ENCODE data around the gene LEAP2.
A peak's percentile ranks its signal among the peaks of the same experiment; 100 is the strongest.
"Not testable (repeated sequence)": the region's sequence is repeated elsewhere in the genome, so short reads cannot be mapped to it uniquely, and the experiment has no call there.

Gene LEAP2

GRCh38 chr5:132840896-132841295 lies 32.6 kb upstream of the LEAP2 start:
- no peak for DNase-seq (ENCODE audit: low read depth in 2 of 2)

GRCh38 chr5:132841305-132841704 lies 32.2 kb upstream of the LEAP2 start:
- DNase-seq (ENCODE audit: low read depth in 2 of 2), result no peak

GRCh38 chr5:132848270-132848669 lies 25.2 kb upstream of the LEAP2 start:
- no peak for DNase-seq (ENCODE audit: low read depth in 2 of 2)

GRCh38 chr5:132849347-132849746 lies 24.1 kb upstream of the LEAP2 start:
- DNase-seq (ENCODE audit: low read depth in 2 of 2), result no peak

- no peak for DNase-seq (ENCODE audit: low read depth in 2 of 2)
Measured at GRCh38 chr5:132850066-132850465, 23.4 kb upstream of the LEAP2 start.

GRCh38 chr5:132853323-132853722 lies 20.1 kb upstream of the LEAP2 start:
- no peak for DNase-seq (ENCODE audit: low read depth in 2 of 2)

- no peak for DNase-seq (ENCODE audit: low read depth in 2 of 2)
Measured at GRCh38 chr5:132853790-132854189, 19.7 kb upstream of the LEAP2 start.

- DNase-seq (ENCODE audit: low read depth in 2 of 2), result no peak
Measured at GRCh38 chr5:132854301-132854700, 19.2 kb upstream of the LEAP2 start.

- DNase-seq (ENCODE audit: low read depth in 2 of 2), result not testable (repeated sequence)
Measured at GRCh38 chr5:132854992-132855391, 18.5 kb upstream of the LEAP2 start.

GRCh38 chr5:132856011-132856410 lies 17.5 kb upstream of the LEAP2 start:
- no peak for DNase-seq (ENCODE audit: low read depth in 2 of 2)

GRCh38 chr5:132859889-132860437 lies 13.5 kb upstream of the LEAP2 start:
- DNase-seq (ENCODE audit: low read depth in 2 of 2), result no peak

GRCh38 chr5:132860742-132861141 lies 12.7 kb upstream of the LEAP2 start:
- DNase-seq (ENCODE audit: low read depth in 2 of 2), result no peak

- no peak for DNase-seq (ENCODE audit: low read depth in 2 of 2)
Measured at GRCh38 chr5:132865668-132866341, 7.7 kb upstream of the LEAP2 start.

- peak; percentile 85 to 90 for DNase-seq (ENCODE audit: low read depth in 2 of 2)
Measured at GRCh38 chr5:132866342-132867045, 7.0 kb upstream of the LEAP2 start, which contains the start of the genes GDF9 and UQCRQ. GDF9 (minus strand) TSS chr5:132866469; CDS start chr5:132864533, 1,936 bp downstream. UQCRQ (plus strand) TSS chr5:132866642; CDS start chr5:132866882, 240 bp downstream.

- DNase-seq (ENCODE audit: low read depth in 2 of 2), result no peak
Measured at GRCh38 chr5:132867046-132867451, 6.4 kb upstream of the LEAP2 start.

- no peak for DNase-seq (ENCODE audit: low read depth in 2 of 2)
Measured at GRCh38 chr5:132868754-132869153, 4.7 kb upstream of the LEAP2 start.

- DNase-seq (ENCODE audit: low read depth in 2 of 2), result no peak
Measured at GRCh38 chr5:132870801-132871200, 2.7 kb upstream of the LEAP2 start.

GRCh38 chr5:132871459-132872284 lies 1.8 kb upstream of the LEAP2 start:
- no peak for DNase-seq (ENCODE audit: low read depth in 2 of 2)

GRCh38 chr5:132872788-132873118 lies 715 bp upstream of the LEAP2 start:
- no peak for DNase-seq (ENCODE audit: low read depth in 2 of 2)

GRCh38 chr5:132873930-132874271 lies 433 bp downstream of the LEAP2 start:
- no peak for DNase-seq (ENCODE audit: low read depth in 2 of 2)

GRCh38 chr5:132876020-132876759 lies 2.7 kb downstream of the LEAP2 start:
- DNase-seq (ENCODE audit: low read depth in 2 of 2), result no peak

GRCh38 chr5:132877466-132877865 lies 4.0 kb downstream of the LEAP2 start:
- DNase-seq (ENCODE audit: low read depth in 2 of 2), result no peak
